ENCODE data around the gene ST8SIA6. TPM values are rescaled to one million over a fixed set of nuclear protein-coding genes. Genes with fewer than 3 reads are reported as not detected.
"Not testable (repeated sequence)": the region's sequence is repeated elsewhere in the genome, so short reads cannot be mapped to it uniquely, and the experiment has no call there.

The ST8SIA6 gene
- total RNA-seq, 3 donors from 2014 or later (not counting 1 experiment from before 2014, with no cell fraction given) = 12.2 to 19.7 (median 12.5) TPM

DNA sequence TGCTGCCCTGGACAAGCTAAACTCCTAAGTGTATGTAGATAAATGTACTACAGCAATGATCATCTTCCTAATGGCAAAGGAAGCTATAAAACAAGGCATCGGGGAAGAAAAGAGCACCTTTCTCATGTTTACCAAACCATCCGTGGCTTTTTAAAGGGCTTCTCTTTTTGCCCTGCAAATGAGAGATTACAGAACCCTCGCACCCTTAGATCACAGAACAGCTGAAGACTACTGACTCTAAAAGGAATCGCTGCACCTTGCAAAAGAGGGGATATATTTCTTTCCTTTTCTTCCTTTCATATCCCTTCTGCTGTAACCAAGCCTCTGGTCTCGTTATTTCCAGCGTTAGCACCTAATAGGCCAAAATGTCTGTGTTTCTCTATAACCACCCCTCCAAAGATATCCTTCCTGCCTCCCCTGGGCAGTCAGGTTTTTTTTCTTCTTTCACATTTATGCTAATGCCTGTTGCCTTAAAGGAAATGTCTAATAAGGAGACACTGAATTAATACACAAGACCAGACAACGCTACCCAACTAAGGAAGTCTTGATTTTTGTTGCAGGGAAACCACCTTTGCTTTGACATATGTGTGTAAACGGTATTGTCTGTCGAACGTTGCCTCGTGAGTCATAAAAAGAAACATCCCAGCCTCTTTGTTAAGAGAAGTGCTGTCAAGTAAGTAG is 10.5 kb downstream of the ST8SIA6 start:
- WGBS (ENCODE audit: insufficient coverage) = 20% methylated on average over 10 of the region's 11 CpGs
- DNase-seq = peak in 1 of 2 donors; percentile 68
- Histone ChIP-seq H3K27me3 (ENCODE audit: control insufficient read depth, insufficient read depth, low read length) (no peaks in the 10 kb centered on the region), H3K36me3 (ENCODE audit: control insufficient read depth, insufficient read depth, low read length) (no peaks in the 10 kb centered on the region), H3K4me1 (ENCODE audit: control insufficient read depth, insufficient read depth, low read length) (peaks cover 5% of the 10 kb centered on the region), H3K4me3 (ENCODE audit: low read length) (no peak overlapping the region), H3K9me3 (ENCODE audit: control insufficient read depth, insufficient read depth, low read length) (peaks cover 2% of the 10 kb centered on the region), H3K27ac (ENCODE audit: low read length) (peak overlapping the region; percentile 37)
- peak overlapping the region; percentile 59 for H3K4me3 Mint-ChIP-seq
- peaks cover 9% of the 10 kb centered on the region for H3K36me3 Mint-ChIP-seq
- TF ChIP-seq, protein P1, sequence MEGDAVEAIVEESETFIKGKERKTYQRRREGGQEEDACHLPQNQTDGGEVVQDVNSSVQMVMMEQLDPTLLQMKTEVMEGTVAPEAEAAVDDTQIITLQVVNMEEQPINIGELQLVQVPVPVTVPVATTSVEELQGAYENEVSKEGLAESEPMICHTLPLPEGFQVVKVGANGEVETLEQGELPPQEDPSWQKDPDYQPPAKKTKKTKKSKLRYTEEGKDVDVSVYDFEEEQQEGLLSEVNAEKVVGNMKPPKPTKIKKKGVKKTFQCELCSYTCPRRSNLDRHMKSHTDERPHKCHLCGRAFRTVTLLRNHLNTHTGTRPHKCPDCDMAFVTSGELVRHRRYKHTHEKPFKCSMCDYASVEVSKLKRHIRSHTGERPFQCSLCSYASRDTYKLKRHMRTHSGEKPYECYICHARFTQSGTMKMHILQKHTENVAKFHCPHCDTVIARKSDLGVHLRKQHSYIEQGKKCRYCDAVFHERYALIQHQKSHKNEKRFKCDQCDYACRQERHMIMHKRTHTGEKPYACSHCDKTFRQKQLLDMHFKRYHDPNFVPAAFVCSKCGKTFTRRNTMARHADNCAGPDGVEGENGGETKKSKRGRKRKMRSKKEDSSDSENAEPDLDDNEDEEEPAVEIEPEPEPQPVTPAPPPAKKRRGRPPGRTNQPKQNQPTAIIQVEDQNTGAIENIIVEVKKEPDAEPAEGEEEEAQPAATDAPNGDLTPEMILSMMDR (IDR thresholded peaks at IDR 0.05) = no peak
- ATAC-seq = peak; percentile 90 to 94 (median 94)
- H3K4me1 Mint-ChIP-seq = peaks cover 27 to 36% of the 10 kb centered on the region in 2 donors
- H3K9me3 Mint-ChIP-seq = no peaks in the 10 kb centered on the region
- no peaks in the 10 kb centered on the region for H3K27me3 Mint-ChIP-seq (ENCODE audit: low read depth in 2 of 2)
- intact Hi-C loops (cut with micrococcal nuclease) = loop anchor here (1.0 kb wide), 1 partner anchor 67 kb away; no protein-coding TSS in a partner anchor
- peak overlapping the region; percentile 88 to 94 for H3K27ac Mint-ChIP-seq

DNA sequence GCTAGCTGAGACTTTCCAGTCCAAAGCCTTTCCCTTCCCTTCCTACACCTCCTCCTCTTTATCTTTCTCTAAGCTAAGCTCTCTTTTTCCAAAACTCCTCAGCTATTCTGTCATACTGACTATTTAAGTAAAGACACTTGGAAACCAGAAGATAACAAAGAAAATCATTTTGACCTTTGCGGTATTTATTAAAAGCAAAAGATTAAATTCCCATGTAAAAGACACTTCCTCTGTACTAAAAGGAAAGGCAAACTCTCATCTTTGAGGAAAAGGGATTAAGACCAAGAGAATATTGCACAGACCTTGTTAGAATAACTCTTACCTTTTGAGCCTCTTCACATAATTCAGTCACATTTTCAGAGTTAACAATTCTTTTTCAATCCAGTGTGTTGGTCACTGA is 15.8 kb downstream of the ST8SIA6 start:
- Mint-ChIP-seq H3K4me3 (no peak overlapping the region), H3K27me3 (ENCODE audit: low read depth in 2 of 2) (no peaks in the 10 kb centered on the region), H3K9me3 (peaks cover 0 to 4% of the 10 kb centered on the region in 2 donors), H3K4me1 (peaks cover 36 to 37% of the 10 kb centered on the region in 2 donors), H3K36me3 (no peaks in the 10 kb centered on the region), H3K27ac (peak overlapping the region; percentile 3 to 53)
- TF ChIP-seq, protein P1 (IDR thresholded peaks at IDR 0.05) = no peak
- intact Hi-C loops (cut with micrococcal nuclease) = loop anchor here (10.0 kb wide), 1 partner anchor 594 kb away; no protein-coding TSS in a partner anchor
- WGBS (ENCODE audit: insufficient coverage) = no CpG with 5 or more reads among the region's 1 CpG
- Histone ChIP-seq H3K4me3 (ENCODE audit: low read length) (no peak overlapping the region), H3K27me3 (ENCODE audit: control insufficient read depth, insufficient read depth, low read length) (no peaks in the 10 kb centered on the region), H3K9me3 (ENCODE audit: control insufficient read depth, insufficient read depth, low read length) (no peaks in the 10 kb centered on the region), H3K27ac (ENCODE audit: low read length) (no peak overlapping the region), H3K36me3 (ENCODE audit: control insufficient read depth, insufficient read depth, low read length) (no peaks in the 10 kb centered on the region), H3K4me1 (ENCODE audit: control insufficient read depth, insufficient read depth, low read length) (no peaks in the 10 kb centered on the region)
- ATAC-seq (no peak), DNase-seq (no peak)

DNA sequence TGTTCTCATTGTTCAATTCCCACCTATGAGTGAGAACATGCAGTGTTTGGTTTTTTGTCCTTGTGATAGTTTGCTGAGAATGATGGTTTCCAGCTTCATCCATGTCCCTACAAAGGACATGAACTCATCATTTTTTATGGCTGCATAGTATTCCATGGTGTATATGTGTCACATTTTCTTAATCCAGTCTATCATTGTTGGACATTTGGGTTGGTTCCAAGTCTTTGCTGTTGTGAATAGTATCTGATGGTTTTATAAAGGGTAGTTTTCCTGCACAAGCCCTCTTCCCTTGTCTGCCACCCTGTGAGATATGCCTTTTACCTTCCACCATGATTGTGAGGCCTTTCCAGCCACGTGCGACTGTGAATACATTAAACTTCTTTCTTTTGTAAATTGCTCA is 17.8 kb downstream of the ST8SIA6 start:
- WGBS (ENCODE audit: insufficient coverage) = 97% methylated on average over 2 of the region's 2 CpGs
- peaks cover 35 to 42% of the 10 kb centered on the region in 2 donors for H3K4me1 Mint-ChIP-seq
- H3K9me3 Mint-ChIP-seq; DNase-seq; H3K27ac ChIP-seq (ENCODE audit: low read length); H3K27ac Mint-ChIP-seq; H3K27me3 Mint-ChIP-seq (ENCODE audit: low read depth in 2 of 2); H3K4me3 Mint-ChIP-seq; H3K9me3 ChIP-seq (ENCODE audit: control insufficient read depth, insufficient read depth, low read length); ATAC-seq; H3K36me3 Mint-ChIP-seq; H3K27me3 ChIP-seq (ENCODE audit: control insufficient read depth, insufficient read depth, low read length); H3K4me3 ChIP-seq (ENCODE audit: low read length); H3K4me1 ChIP-seq (ENCODE audit: control insufficient read depth, insufficient read depth, low read length); H3K36me3 ChIP-seq (ENCODE audit: control insufficient read depth, insufficient read depth, low read length): not testable (repeated sequence)
- intact Hi-C loops (cut with micrococcal nuclease) = loop anchor here (10.0 kb wide), 1 partner anchor 592 kb away; no protein-coding TSS in a partner anchor

DNA sequence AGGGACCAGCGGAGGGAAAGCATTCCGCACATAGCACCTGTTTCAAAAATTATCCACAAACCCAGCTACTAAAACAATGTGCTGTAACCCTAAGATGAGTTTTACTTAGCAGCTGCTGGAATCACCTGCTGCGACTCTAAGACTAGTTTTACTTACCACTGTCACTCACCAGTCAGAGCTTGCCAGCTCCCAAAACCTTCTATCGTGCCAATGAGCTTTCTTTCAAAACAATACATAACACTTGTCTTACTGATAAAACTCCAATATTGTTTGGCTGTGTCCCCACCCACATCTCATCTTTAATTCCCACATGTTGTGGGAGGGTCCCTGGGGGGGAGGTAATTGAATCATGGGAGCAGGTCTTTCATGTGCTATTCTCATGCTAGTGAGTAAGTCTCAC is 18.4 kb downstream of the ST8SIA6 start:
- Histone ChIP-seq H3K36me3 (ENCODE audit: control insufficient read depth, insufficient read depth, low read length) (no peaks in the 10 kb centered on the region), H3K27ac (ENCODE audit: low read length) (no peak overlapping the region), H3K27me3 (ENCODE audit: control insufficient read depth, insufficient read depth, low read length) (no peaks in the 10 kb centered on the region), H3K4me1 (ENCODE audit: control insufficient read depth, insufficient read depth, low read length) (peaks cover 7% of the 10 kb centered on the region), H3K9me3 (ENCODE audit: control insufficient read depth, insufficient read depth, low read length) (no peaks in the 10 kb centered on the region), H3K4me3 (ENCODE audit: low read length) (no peak overlapping the region)
- no peak for DNase-seq
- TF ChIP-seq, protein P1 (IDR thresholded peaks at IDR 0.05) = no peak
- Mint-ChIP-seq H3K27me3 (ENCODE audit: low read depth in 2 of 2) (no peaks in the 10 kb centered on the region), H3K36me3 (no peaks in the 10 kb centered on the region), H3K4me1 (peaks cover 41 to 48% of the 10 kb centered on the region in 2 donors), H3K4me3 (no peak overlapping the region), H3K27ac (no peak overlapping the region), H3K9me3 (peaks cover 0 to 4% of the 10 kb centered on the region in 2 donors)
- intact Hi-C loops (cut with micrococcal nuclease) = loop anchor here (10.0 kb wide), 1 partner anchor 591 kb away; no protein-coding TSS in a partner anchor
- no peak for ATAC-seq
- 100% methylated on average over 4 of the region's 4 CpGs for WGBS (ENCODE audit: insufficient coverage)

All from natural killer cell (primary cell).